HG03025 (cell line): Measurements from ENCODE around the gene ANKRD40CL.
"Not testable (repeated sequence)": the region's sequence is repeated elsewhere in the genome, so short reads cannot be mapped to it uniquely, and the experiment has no call there.

Source experiments
- ATAC-seq: cut with Tn5 transposase; IDR thresholded peaks from one replicate; pipeline ENCODE4 v1.9.1; 2021; ENCODE audit warnings: mild to moderate bottlenecking, moderate library complexity; ENCODE audit not compliant: unreplicated experiment, low FRiP score

ANKRD40CL gene

GRCh38 chr17:50767446-50767845 lies at the start of gene ANKRD40CL:
Gene ANKRD40CL (minus strand): TSS chr17:50767518. CDS start chr17:50766913, 605 bp downstream.
- ATAC-seq: no peak

- ATAC-seq: no peak
Observed at GRCh38 chr17:50816271-50816670, 49.0 kb upstream of the ANKRD40CL start.

GRCh38 chr17:50815400-50815799 lies 48.1 kb upstream of the ANKRD40CL start:
- ATAC-seq: no peak

GRCh38 chr17:50813583-50813982 lies 46.3 kb upstream of the ANKRD40CL start:
- no peak for ATAC-seq

- ATAC-seq: no peak
Observed at GRCh38 chr17:50808888-50809287, 41.6 kb upstream of the ANKRD40CL start.

- no peak for ATAC-seq
Observed at GRCh38 chr17:50808413-50808812, 41.1 kb upstream of the ANKRD40CL start.

GRCh38 chr17:50807675-50808074 lies 40.4 kb upstream of the ANKRD40CL start:
- ATAC-seq: no peak

GRCh38 chr17:50807009-50807408 lies 39.7 kb upstream of the ANKRD40CL start:
- no peak for ATAC-seq

GRCh38 chr17:50806141-50806643 lies 38.9 kb upstream of the ANKRD40CL start:
- ATAC-seq: no peak

GRCh38 chr17:50805486-50805885 lies 38.2 kb upstream of the ANKRD40CL start:
- no peak for ATAC-seq

- ATAC-seq: not testable (repeated sequence)
Observed at GRCh38 chr17:50804749-50805475, 37.6 kb upstream of the ANKRD40CL start.

- no peak for ATAC-seq
Observed at GRCh38 chr17:50803676-50804075, 36.4 kb upstream of the ANKRD40CL start.

GRCh38 chr17:50802609-50803571 lies 35.6 kb upstream of the ANKRD40CL start:
- ATAC-seq: no peak

GRCh38 chr17:50800196-50800700 lies 32.9 kb upstream of the ANKRD40CL start:
- ATAC-seq: no peak

GRCh38 chr17:50799582-50799981 lies 32.3 kb upstream of the ANKRD40CL start:
- ATAC-seq: no peak

- no peak for ATAC-seq
Observed at GRCh38 chr17:50798424-50799288, 31.3 kb upstream of the ANKRD40CL start.

- no peak for ATAC-seq
Observed at GRCh38 chr17:50797135-50797810, 30.0 kb upstream of the ANKRD40CL start.

GRCh38 chr17:50794361-50794760 lies 27.0 kb upstream of the ANKRD40CL start:
- ATAC-seq: no peak

- ATAC-seq: no peak
Observed at GRCh38 chr17:50793007-50793406, 25.7 kb upstream of the ANKRD40CL start.

GRCh38 chr17:50792132-50792531 lies 24.8 kb upstream of the ANKRD40CL start:
- no peak for ATAC-seq
